ENCODE measurements around the gene SERPINE3. TPM values are rescaled to one million over a fixed set of nuclear protein-coding genes. Genes with fewer than 3 reads are reported as not detected.

SERPINE3 gene
- total and polyA plus RNA-seq, 7 donors, result 0.33 TPM; not detected in 6

DNA sequence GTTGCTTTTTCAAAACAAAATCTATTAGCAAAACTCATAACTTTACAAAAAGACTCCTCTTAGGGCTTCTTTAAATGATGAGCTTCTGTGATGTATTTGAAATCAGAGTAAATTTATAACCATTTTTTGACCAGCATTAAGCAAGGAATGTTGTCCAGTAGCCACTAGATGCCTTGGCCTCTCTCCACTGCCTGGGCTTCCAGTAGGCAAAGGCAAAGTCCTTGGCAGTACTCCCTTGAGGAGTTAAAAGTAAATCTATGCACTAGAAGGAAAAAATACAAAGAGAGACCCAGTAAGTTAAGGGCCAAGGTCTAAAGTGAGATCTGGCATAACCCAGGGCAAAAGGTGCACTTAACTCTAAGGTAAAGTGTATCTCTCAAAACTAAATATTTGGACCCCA, 9.5 kb downstream of the SERPINE3 start:
- Histone ChIP-seq H3K27me3 (no peaks in the 10 kb centered on the region), H3K9me3 (no peaks in the 10 kb centered on the region), H3K36me3 (no peaks in the 10 kb centered on the region), H3K27ac (no peak overlapping the region), H3K4me1 (no peaks in the 10 kb centered on the region), H3K4me3 (no peak overlapping the region)
- TF ChIP-seq EP300 (IDR thresholded peaks at IDR 0.05) (no peak), POLR2A (IDR thresholded peaks at IDR 0.05) (no peak), POLR2AphosphoS5 (IDR thresholded peaks at IDR 0.05) (no peak)
- TF ChIP-seq, protein P1, sequence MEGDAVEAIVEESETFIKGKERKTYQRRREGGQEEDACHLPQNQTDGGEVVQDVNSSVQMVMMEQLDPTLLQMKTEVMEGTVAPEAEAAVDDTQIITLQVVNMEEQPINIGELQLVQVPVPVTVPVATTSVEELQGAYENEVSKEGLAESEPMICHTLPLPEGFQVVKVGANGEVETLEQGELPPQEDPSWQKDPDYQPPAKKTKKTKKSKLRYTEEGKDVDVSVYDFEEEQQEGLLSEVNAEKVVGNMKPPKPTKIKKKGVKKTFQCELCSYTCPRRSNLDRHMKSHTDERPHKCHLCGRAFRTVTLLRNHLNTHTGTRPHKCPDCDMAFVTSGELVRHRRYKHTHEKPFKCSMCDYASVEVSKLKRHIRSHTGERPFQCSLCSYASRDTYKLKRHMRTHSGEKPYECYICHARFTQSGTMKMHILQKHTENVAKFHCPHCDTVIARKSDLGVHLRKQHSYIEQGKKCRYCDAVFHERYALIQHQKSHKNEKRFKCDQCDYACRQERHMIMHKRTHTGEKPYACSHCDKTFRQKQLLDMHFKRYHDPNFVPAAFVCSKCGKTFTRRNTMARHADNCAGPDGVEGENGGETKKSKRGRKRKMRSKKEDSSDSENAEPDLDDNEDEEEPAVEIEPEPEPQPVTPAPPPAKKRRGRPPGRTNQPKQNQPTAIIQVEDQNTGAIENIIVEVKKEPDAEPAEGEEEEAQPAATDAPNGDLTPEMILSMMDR (IDR thresholded peaks at IDR 0.05), result no peak
- intact Hi-C loops (cut with DNase I), result no loop called here
- DNase-seq, result no peak

- H3K4me1 ChIP-seq, result no peaks in the 10 kb centered on the region
- no peak overlapping the region for H3K4me3 ChIP-seq
- H3K27me3 ChIP-seq, result no peaks in the 10 kb centered on the region
- no peak for TF ChIP-seq POLR2A (IDR thresholded peaks at IDR 0.05)
- TF ChIP-seq, protein P1 (IDR thresholded peaks at IDR 0.05), result no peak
- intact Hi-C loops (cut with DNase I), result no loop called here
- no peak overlapping the region for H3K27ac ChIP-seq
- 13 to 66% methylated on average over 2 of the region's 2 CpGs for WGBS, 2 donors
- H3K36me3 ChIP-seq, result no peaks in the 10 kb centered on the region
- no peaks in the 10 kb centered on the region for H3K9me3 ChIP-seq
- DNase-seq, result no peak
These were observed 15.7 kb downstream of the SERPINE3 start for GRCh38 chr13:51355217-51355616.

- no peaks in the 10 kb centered on the region for H3K27me3 ChIP-seq
- 62 to 75% methylated on average over 5 of the region's 5 CpGs for WGBS, 2 donors
- intact Hi-C loops (cut with DNase I), result no loop called here
- DNase-seq, result no peak
- H3K27ac ChIP-seq, result no peak overlapping the region
- no peaks in the 10 kb centered on the region for H3K4me1 ChIP-seq
- H3K36me3 ChIP-seq, result peaks cover 0 to 17% (median 0%) of the 10 kb centered on the region in 4 donors
- H3K4me3 ChIP-seq, result no peak overlapping the region
- no peaks in the 10 kb centered on the region for H3K9me3 ChIP-seq
- TF ChIP-seq POLR2A (IDR thresholded peaks at IDR 0.05), result no peak
These were observed 18.6 kb downstream of the SERPINE3 start for GRCh38 chr13:51357928-51358595.

DNA sequence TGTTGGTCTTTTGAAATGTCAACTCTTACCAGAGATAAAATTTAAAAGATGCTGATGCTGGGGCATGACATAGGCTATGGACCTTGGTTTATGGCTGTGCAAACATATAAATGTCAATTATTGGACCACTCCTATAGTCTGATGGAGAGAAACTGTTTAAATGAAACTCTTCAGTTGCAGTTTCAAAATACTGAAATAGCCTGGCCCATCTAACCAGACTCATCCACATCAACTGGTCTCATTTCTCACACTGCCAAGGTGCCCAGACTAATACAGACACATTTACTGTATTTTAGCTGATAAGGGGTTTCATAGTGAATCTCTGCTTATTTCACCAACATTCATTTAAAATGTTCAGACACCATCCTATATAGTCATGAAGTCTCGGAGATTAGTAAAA, 19.9 kb downstream of the SERPINE3 start:
- H3K4me1 ChIP-seq, result no peaks in the 10 kb centered on the region
- H3K36me3 ChIP-seq, result peaks cover 0 to 28% (median under 1%) of the 10 kb centered on the region in 4 donors
- no peaks in the 10 kb centered on the region for H3K9me3 ChIP-seq
- no peak for DNase-seq
- TF ChIP-seq POLR2AphosphoS5 (IDR thresholded peaks at IDR 0.05), result no peak
- TF ChIP-seq, protein P1 (IDR thresholded peaks at IDR 0.05), result no peak
- no peak for TF ChIP-seq POLR2A (IDR thresholded peaks at IDR 0.05)
- no peak for TF ChIP-seq EP300 (IDR thresholded peaks at IDR 0.05)
- H3K27ac ChIP-seq, result no peak overlapping the region
- 82 to 93% methylated on average over 1 of the region's 1 CpG for WGBS, 2 donors
- intact Hi-C loops (cut with DNase I), result no loop called here
- no peak overlapping the region for H3K4me3 ChIP-seq
- no peaks in the 10 kb centered on the region for H3K27me3 ChIP-seq

GRCh38 chr13:51360489-51360888, 21.0 kb downstream of the SERPINE3 start:
- TF ChIP-seq, protein P1 (IDR thresholded peaks at IDR 0.05), result no peak
- TF ChIP-seq POLR2AphosphoS5 (IDR thresholded peaks at IDR 0.05) (no peak), POLR2A (IDR thresholded peaks at IDR 0.05) (no peak), EP300 (IDR thresholded peaks at IDR 0.05) (no peak)
- WGBS, 2 donors, result 31 to 67% methylated on average over 1 of the region's 1 CpG

More at GRCh38 chr13:51360489-51360888, 21.0 kb downstream of the SERPINE3 start:
- Histone ChIP-seq H3K9me3 (no peaks in the 10 kb centered on the region), H3K27me3 (no peaks in the 10 kb centered on the region), H3K27ac (no peak overlapping the region), H3K4me3 (no peak overlapping the region), H3K36me3 (peaks cover 0 to 39% (median 3%) of the 10 kb centered on the region in 4 donors), H3K4me1 (no peaks in the 10 kb centered on the region)
- DNase-seq, result no peak
- intact Hi-C loops (cut with DNase I), result no loop called here
